HG03103 (cell line): Measurements from ENCODE around the gene PDE1C.
A peak's percentile ranks its signal among the peaks of the same experiment; 100 is the strongest.

Experiments
- ATAC-seq: cut with Tn5 transposase; IDR thresholded peaks from one replicate; pipeline ENCODE4 v1.9.1; 2021; ENCODE audit warnings: low read depth; ENCODE audit not compliant: unreplicated experiment

PDE1C gene

GRCh38 chr7:31906479-31907171, 163.6 kb downstream of the PDE1C start:
- no peak for ATAC-seq

- no peak for ATAC-seq
Observed at GRCh38 chr7:31903962-31904361, 166.2 kb downstream of the PDE1C start.

GRCh38 chr7:31899356-31899927, 170.8 kb downstream of the PDE1C start:
- ATAC-seq: no peak

- no peak for ATAC-seq
Observed at GRCh38 chr7:31896925-31897324, 173.3 kb downstream of the PDE1C start.

GRCh38 chr7:31894308-31894707, 175.9 kb downstream of the PDE1C start:
- no peak for ATAC-seq

GRCh38 chr7:31893365-31893764, 176.8 kb downstream of the PDE1C start:
- ATAC-seq: no peak

GRCh38 chr7:31892099-31892829, 177.9 kb downstream of the PDE1C start:
- peak; percentile 67 for ATAC-seq

GRCh38 chr7:31890766-31891165, 179.4 kb downstream of the PDE1C start:
- no peak for ATAC-seq

GRCh38 chr7:31890198-31890597, 180.0 kb downstream of the PDE1C start:
- no peak for ATAC-seq

- ATAC-seq: no peak
Observed at GRCh38 chr7:31887006-31887405, 183.2 kb downstream of the PDE1C start.

- ATAC-seq: no peak
Observed at GRCh38 chr7:31885171-31885570, 185.0 kb downstream of the PDE1C start.

- no peak for ATAC-seq
Observed at GRCh38 chr7:31883761-31884164, 186.4 kb downstream of the PDE1C start.

- no peak for ATAC-seq
Observed at GRCh38 chr7:31882187-31882586, 188.0 kb downstream of the PDE1C start.

- no peak for ATAC-seq
Observed at GRCh38 chr7:31878875-31879274, 191.3 kb downstream of the PDE1C start.

- ATAC-seq: no peak
Observed at GRCh38 chr7:31875424-31875823, 194.8 kb downstream of the PDE1C start.

- ATAC-seq: no peak
Observed at GRCh38 chr7:31874631-31875386, 195.4 kb downstream of the PDE1C start.

GRCh38 chr7:31873816-31874597, 196.2 kb downstream of the PDE1C start:
- ATAC-seq: no peak

- no peak for ATAC-seq
Observed at GRCh38 chr7:31872545-31873370, 197.4 kb downstream of the PDE1C start.

- ATAC-seq: no peak
Observed at GRCh38 chr7:31864646-31865045, 205.6 kb downstream of the PDE1C start.
